Left ventricle myocardium inferior (tissue), 1 donor: Measurements from ENCODE around the gene RANBP3. TPM values are rescaled to one million over a fixed set of nuclear protein-coding genes. Genes with fewer than 3 reads are reported as not detected.

Experiments used
- DNase-seq: peaks from one replicate; pipeline ENCODE4 v3.0.0-alpha.2; 2020
- H3K27ac ChIP-seq: fragments of 200-600 bp; replicated peaks from 2 replicates; pipeline ENCODE4 v1.8.0; 2021
- H3K27me3 ChIP-seq: fragments of 200-600 bp; 2 replicates; pipeline ENCODE4 v1.8.0; 2021; ENCODE audit warnings: low read depth
- H3K36me3 ChIP-seq: fragments of 200-600 bp; 2 replicates; pipeline ENCODE4 v1.8.0; 2021
- H3K4me1 ChIP-seq: fragments of 200-600 bp; 2 replicates; pipeline ENCODE4 v1.8.0; 2021
- H3K4me3 ChIP-seq: fragments of 200-600 bp; 2 replicates; pipeline ENCODE4 v1.8.0; 2021; ENCODE audit warnings: mild to moderate bottlenecking, moderate library complexity
- H3K9me3 ChIP-seq: fragments of 200-600 bp; replicated peaks from 2 replicates; pipeline ENCODE4 v1.8.0; 2021
- intact Hi-C: fragments of 100-400 bp; cut with micrococcal nuclease; formaldehyde crosslinking; loops from one replicate; pipeline ENCODE4 v1.11.0; 2022
- total RNA-seq: library from RNA; stranded (reverse); fragmentation: NEBNext Ultra II Directional; extraction: Animal tissue kit (Norgen Biotek cat#: 25700); gene quantifications from one replicate; pipeline ENCODE4 v1.2.1, GENCODE V29; 2021
- TF ChIP-seq, protein P1 (sequence below): fragments of 200-600 bp; IDR thresholded peaks from 2 replicates; pipeline ENCODE4 v1.8.0; 2021; ENCODE audit warnings: antibody characterized with exemption, mild to moderate bottlenecking, borderline replicate concordance
- donor health status: DM: no; HTN: yes; CAD: no; lungs with severe emphysema.

RANBP3 gene
- total RNA-seq, 1 donor from 2014 or later, result 54.8 TPM

DNA sequence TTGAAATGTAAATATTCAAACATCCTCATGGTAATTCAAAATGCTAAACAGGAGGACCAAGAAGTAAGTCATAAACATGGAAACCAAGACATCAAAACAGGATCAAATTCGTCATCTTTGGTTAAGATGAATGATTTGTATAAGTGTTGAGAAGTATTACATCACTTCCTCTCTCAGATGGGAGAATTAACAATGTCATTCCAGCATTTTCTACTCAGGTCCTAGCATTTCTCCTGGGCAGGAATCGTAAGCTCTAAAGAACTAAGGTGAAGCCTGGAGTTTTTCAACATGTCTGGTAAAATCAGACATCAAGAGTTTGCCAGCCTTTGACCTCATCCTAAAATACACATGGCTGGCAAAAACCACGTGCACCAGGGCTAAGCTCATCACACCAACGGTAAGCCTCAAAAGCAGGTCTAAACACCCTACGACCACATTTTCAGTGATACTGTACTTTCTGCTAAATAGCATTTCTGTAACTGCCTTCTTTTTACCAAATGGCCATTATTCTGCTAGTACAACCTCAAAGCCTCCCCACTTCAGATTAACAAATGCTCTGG lies 24.8 kb downstream of the RANBP3 start:
- H3K27ac ChIP-seq, result peak overlapping the region; percentile 84

DNA sequence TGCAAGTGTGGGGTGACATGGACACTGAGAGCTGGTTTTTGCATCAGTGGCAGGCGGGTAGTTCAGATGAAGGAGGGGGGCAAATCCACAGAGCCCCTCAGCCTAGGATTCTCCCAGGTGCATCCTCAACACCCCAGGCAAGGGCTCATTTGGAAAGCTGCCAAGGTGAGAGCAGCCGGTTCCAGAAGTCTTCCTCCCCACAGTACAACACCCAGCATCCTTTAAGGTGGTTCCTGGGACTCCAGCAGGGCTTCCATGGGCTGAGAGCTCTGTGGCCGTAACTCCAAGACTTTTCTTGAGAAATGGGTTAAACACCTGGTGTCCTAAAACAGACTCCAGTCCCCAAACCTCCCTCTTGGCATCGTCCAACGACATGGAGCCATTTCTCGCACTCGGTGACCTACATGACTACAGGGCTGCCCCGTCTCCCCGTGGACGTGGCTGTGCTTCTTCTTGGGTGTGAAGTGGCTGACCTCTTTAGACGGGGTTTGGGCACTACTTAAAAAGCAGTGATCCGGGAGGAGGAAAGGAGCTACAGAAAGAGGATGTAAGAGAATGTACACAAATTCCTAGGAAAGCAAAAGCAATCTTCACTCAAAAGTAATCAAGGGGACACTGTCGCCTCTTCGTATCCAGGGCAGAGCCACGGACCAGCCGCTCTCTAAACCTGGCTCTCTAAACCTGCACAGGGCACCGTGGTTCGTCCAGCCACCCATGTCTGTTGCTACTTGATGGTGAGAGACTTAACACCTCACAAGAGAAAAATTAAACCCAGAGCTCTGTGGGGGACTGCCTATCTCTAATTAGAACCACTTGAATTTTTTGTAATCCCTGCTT lies 25.5 kb downstream of the RANBP3 start:
- DNase-seq, result no peak
- H3K4me3 ChIP-seq, result no peak overlapping the region
- no peaks in the 10 kb centered on the region for H3K9me3 ChIP-seq
- peak overlapping the region; percentile 84 for H3K27ac ChIP-seq
- TF ChIP-seq, protein P1, sequence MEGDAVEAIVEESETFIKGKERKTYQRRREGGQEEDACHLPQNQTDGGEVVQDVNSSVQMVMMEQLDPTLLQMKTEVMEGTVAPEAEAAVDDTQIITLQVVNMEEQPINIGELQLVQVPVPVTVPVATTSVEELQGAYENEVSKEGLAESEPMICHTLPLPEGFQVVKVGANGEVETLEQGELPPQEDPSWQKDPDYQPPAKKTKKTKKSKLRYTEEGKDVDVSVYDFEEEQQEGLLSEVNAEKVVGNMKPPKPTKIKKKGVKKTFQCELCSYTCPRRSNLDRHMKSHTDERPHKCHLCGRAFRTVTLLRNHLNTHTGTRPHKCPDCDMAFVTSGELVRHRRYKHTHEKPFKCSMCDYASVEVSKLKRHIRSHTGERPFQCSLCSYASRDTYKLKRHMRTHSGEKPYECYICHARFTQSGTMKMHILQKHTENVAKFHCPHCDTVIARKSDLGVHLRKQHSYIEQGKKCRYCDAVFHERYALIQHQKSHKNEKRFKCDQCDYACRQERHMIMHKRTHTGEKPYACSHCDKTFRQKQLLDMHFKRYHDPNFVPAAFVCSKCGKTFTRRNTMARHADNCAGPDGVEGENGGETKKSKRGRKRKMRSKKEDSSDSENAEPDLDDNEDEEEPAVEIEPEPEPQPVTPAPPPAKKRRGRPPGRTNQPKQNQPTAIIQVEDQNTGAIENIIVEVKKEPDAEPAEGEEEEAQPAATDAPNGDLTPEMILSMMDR, result no peak
- intact Hi-C loops, result no loop called here
- no peaks in the 10 kb centered on the region for H3K27me3 ChIP-seq
- peaks cover 100% of the 10 kb centered on the region for H3K4me1 ChIP-seq
- H3K36me3 ChIP-seq, result no peaks in the 10 kb centered on the region

More for the DNA sequence above, 24.8 kb downstream of the RANBP3 start:
- Histone ChIP-seq H3K36me3 (no peaks in the 10 kb centered on the region), H3K9me3 (no peaks in the 10 kb centered on the region), H3K4me1 (peaks cover 100% of the 10 kb centered on the region), H3K27me3 (no peaks in the 10 kb centered on the region), H3K4me3 (no peak overlapping the region)
- intact Hi-C loops, result no loop called here
- TF ChIP-seq, protein P1, result no peak
- DNase-seq, result no peak

DNA sequence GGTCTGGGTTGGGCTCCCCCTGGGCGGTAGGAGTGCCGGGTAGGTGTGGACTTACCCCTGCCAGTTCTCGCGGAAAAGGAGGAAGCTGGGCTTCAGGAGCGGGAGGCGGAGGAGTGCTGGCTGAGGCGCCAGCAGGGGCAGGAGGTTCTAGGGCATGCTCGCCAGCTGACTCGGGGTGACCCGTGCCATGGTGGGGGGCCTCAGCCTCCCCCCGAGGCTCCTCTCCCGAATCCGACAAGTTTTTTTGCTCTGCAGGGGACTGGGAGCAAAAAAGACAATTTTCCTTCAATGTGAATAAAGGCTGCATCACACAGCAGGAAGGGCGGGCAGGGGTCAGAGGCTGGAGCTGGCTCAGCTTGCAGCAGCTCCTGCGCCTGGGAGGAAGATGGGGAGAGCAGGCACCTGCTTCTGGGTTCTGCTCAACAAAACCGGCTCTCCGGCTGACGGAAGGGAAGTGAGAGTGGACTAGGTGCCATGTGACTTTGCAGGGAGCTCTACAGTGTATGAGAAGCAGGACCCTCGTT lies 26.5 kb downstream of the RANBP3 start:
- Histone ChIP-seq H3K27me3 (no peaks in the 10 kb centered on the region), H3K4me3 (peak overlapping the region; percentile 31), H3K9me3 (no peaks in the 10 kb centered on the region), H3K36me3 (no peaks in the 10 kb centered on the region), H3K4me1 (peaks cover 100% of the 10 kb centered on the region), H3K27ac (peak overlapping the region; percentile 84)
- intact Hi-C loops, result no loop called here
- DNase-seq, result no peak
- TF ChIP-seq, protein P1, result no peak

DNA sequence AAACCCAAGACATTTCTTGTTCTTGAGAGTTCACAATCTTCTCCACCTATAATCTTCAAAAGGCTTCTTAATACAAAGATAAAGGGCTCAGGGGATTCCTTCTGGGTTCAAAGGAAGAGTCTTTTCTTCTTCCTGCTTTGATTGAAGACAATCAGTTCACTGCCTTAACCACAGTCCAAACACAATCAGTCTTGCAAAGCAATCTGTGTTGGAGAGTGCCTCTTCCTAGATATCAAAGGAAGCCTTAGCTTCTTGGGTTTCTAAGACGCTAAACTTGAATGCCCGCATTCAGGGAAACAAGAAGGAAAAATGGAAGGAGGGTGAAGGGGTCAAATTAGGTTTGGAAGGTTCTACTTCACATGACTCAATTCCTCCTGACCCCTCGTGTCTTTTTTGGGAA lies 27.2 kb downstream of the RANBP3 start:
- Histone ChIP-seq H3K36me3 (no peaks in the 10 kb centered on the region), H3K4me3 (peak overlapping the region; percentile 31), H3K27ac (peak overlapping the region; percentile 84), H3K4me1 (peaks cover 95% of the 10 kb centered on the region), H3K9me3 (no peaks in the 10 kb centered on the region), H3K27me3 (no peaks in the 10 kb centered on the region)
- TF ChIP-seq, protein P1, result no peak
- DNase-seq, result no peak
- intact Hi-C loops, result no loop called here

DNA sequence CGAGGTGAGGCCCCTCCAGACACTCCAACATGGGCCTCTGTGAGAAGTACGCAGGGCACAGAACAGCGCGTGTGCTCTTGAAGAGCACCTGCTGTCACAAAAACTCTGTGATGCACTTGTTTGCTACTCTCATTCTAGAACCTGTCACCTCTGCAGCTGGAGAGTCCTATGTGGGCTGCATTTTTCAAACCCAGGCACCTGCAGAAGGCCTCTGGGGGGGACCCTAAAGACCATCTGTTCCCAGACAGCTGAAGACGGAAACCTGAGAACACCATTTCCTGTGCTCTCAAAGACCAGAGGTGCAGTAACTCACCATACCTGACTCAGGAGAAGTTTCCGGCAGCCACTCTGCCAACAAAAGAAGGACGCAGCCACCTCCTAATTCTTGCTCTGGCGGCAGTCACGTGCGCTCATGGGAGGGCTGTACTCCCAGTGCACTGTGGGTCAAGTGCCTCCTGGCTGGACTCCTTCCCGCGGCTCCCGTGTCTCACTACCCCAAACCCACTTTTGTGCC lies 28.1 kb downstream of the RANBP3 start:
- Histone ChIP-seq H3K27me3 (no peaks in the 10 kb centered on the region), H3K9me3 (no peaks in the 10 kb centered on the region), H3K4me1 (peaks cover 86% of the 10 kb centered on the region), H3K27ac (peak overlapping the region; percentile 84), H3K36me3 (no peaks in the 10 kb centered on the region), H3K4me3 (peak overlapping the region; percentile 39)
- intact Hi-C loops, result no loop called here
- TF ChIP-seq, protein P1, result no peak
- DNase-seq, result peak; percentile 65
